H1 (cell line): Measurements from ENCODE around the gene RBM19. TPM values are rescaled to one million over a fixed set of nuclear protein-coding genes. Genes with fewer than 3 reads are reported as not detected.

Experiments
- CTCF ChIA-PET: fragments of 300-600 bp; sonication (Branson Sonifier 250); formaldehyde crosslinking; loops from one replicate; lab custom pipeline; 2021; ENCODE audit not compliant: partially characterized antibody; lab: Charles Lee
- POLR2A ChIA-PET: fragments of 300-600 bp; sonication (Branson Sonifier 250); formaldehyde crosslinking; loops from one replicate; lab custom pipeline; 2021; ENCODE audit warnings: inconsistent platforms; ENCODE audit not compliant: partially characterized antibody; lab: Charles Lee
- DNase-seq, 2 experiments: peaks; one replicate each; pipeline versions ENCODE4 v3.0.0 to v3.0.0-alpha.2; 2010 to 2022; ENCODE audit warnings: low spot score in 2 of 2, low read depth in 1 of 2, mixed read lengths in 1 of 2
- FAIRE-seq: peaks from 2 replicates; lab custom pipeline; 2011; peaks lifted over from hg19 to GRCh38; lab: Jason Lieb, UNC
- H2AFZ ChIP-seq: 2 replicates; pipeline ENCODE4 v1.8.1; 2012; ENCODE audit warnings: low read length, inconsistent platforms
- H2AK5ac ChIP-seq: 2 replicates; pipeline ENCODE4 v1.6.1; 2013; ENCODE audit warnings: low read depth, low read length
- H2BK120ac ChIP-seq: replicated peaks from 2 replicates; pipeline ENCODE3; 2013; ENCODE audit warnings: low read depth, low read length, inconsistent platforms
- H2BK12ac ChIP-seq: 2 replicates; pipeline ENCODE4 v1.6.1; 2013; ENCODE audit warnings: low read depth, low read length
- H2BK15ac ChIP-seq: 2 replicates; pipeline ENCODE4 v1.6.1; 2013; ENCODE audit warnings: low read length
- H2BK20ac ChIP-seq: 2 replicates; pipeline ENCODE4 v1.6.1; 2013; ENCODE audit warnings: low read length
- H2BK5ac ChIP-seq: 2 replicates; pipeline ENCODE4 v1.6.1; 2013; ENCODE audit warnings: low read depth, low read length
- H3K14ac ChIP-seq: 2 replicates; pipeline ENCODE4 v1.6.1; 2013; ENCODE audit warnings: inconsistent platforms; ENCODE audit not compliant: insufficient read length
- H3K18ac ChIP-seq: 2 replicates; pipeline ENCODE4 v1.6.1; 2013; ENCODE audit warnings: low read length; ENCODE audit errors: extremely low read depth
- H3K23ac ChIP-seq: 2 replicates; pipeline ENCODE4 v1.6.1; 2013; ENCODE audit warnings: inconsistent platforms; ENCODE audit not compliant: insufficient read length
- H3K23me2 ChIP-seq: 2 replicates; pipeline ENCODE4 v1.6.1; 2013; ENCODE audit warnings: low read depth, low read length
- H3K27ac ChIP-seq: 2 replicates; pipeline ENCODE4 v1.6.1; 2011; ENCODE audit warnings: low read depth, low read length, inconsistent platforms
- H3K27me3 ChIP-seq, 4 experiments: replicated peaks in 1 of 4; 1 replicate in 1 of 4; 2 replicates in 3 of 4; pipeline versions ENCODE4 v1.6.1 to v1.8.1; 2011 to 2013; ENCODE audit warnings: low read length in 3 of 4, mild to moderate bottlenecking in 3 of 4, inconsistent platforms in 2 of 4, mixed read lengths in 2 of 4, moderate library complexity in 1 of 4; ENCODE audit not compliant: control insufficient read depth in 3 of 4, insufficient read depth in 3 of 4; ENCODE audit errors: extremely low read depth in 1 of 4
- H3K36me3 ChIP-seq, 4 experiments: 2 replicates each; pipeline versions ENCODE4 v1.6.1 to v1.8.1; 2011 to 2013; ENCODE audit warnings: mild to moderate bottlenecking in 4 of 4, low read length in 3 of 4, moderate library complexity in 2 of 4, control low read depth in 1 of 4, inconsistent platforms in 1 of 4; ENCODE audit not compliant: insufficient read depth in 4 of 4, control insufficient read depth in 2 of 4
- H3K4ac ChIP-seq: replicated peaks from 2 replicates; pipeline ENCODE3; 2013; ENCODE audit warnings: low read length, low read depth, mixed read lengths, inconsistent platforms; ENCODE audit not compliant: insufficient read length
- H3K4me1 ChIP-seq, 4 experiments: replicated peaks in 1 of 4; 1 replicate in 1 of 4; 2 replicates in 3 of 4; pipeline versions ENCODE4 v1.6.1 to v1.8.1; 2011 to 2013; ENCODE audit warnings: low read length in 3 of 4, inconsistent platforms in 2 of 4, mixed read lengths in 1 of 4; ENCODE audit not compliant: insufficient read depth in 4 of 4, control insufficient read depth in 3 of 4
- H3K4me2 ChIP-seq, 2 experiments: 2 replicates each; pipeline versions ENCODE4 v1.6.1 to v1.8.1; 2011 to 2013; ENCODE audit warnings: low read depth in 2 of 2, low read length in 2 of 2, control low read depth in 1 of 2, inconsistent platforms in 1 of 2, mild to moderate bottlenecking in 1 of 2; ENCODE audit not compliant: insufficient read depth in 1 of 2
- H3K4me3 ChIP-seq, 4 experiments: fragments of 200-600, 300-600 bp in 1 of 4; sonication (generic), shearing (Covaris generic), sonication (Bioruptor Twin) in 1 of 4; 2 replicates each; pipeline versions ENCODE4 v1.5.1 to v1.8.1; 2011 to 2016; ENCODE audit warnings: low read length in 4 of 4, low read depth in 3 of 4, control low read depth in 2 of 4, inconsistent platforms in 2 of 4, mild to moderate bottlenecking in 2 of 4, mixed read lengths in 1 of 4, moderate library complexity in 1 of 4; ENCODE audit not compliant: insufficient read depth in 2 of 4; ENCODE audit errors: extremely low read depth in 1 of 4
- H3K56ac ChIP-seq: replicated peaks from 2 replicates; pipeline ENCODE3; 2013; ENCODE audit warnings: low read depth, mild to moderate bottlenecking, mixed read lengths, low read length, inconsistent platforms; ENCODE audit not compliant: insufficient read length
- H3K79me1 ChIP-seq: 2 replicates; pipeline ENCODE4 v1.6.1; 2013; ENCODE audit warnings: low read depth, low read length, control low read depth
- H3K79me2 ChIP-seq, 2 experiments: 2 replicates each; pipeline versions ENCODE4 v1.6.1 to v1.8.1; 2012 to 2013; ENCODE audit warnings: low read length in 2 of 2, mild to moderate bottlenecking in 2 of 2, inconsistent platforms in 1 of 2; ENCODE audit not compliant: insufficient read depth in 2 of 2, control insufficient read depth in 1 of 2
- H3K9ac ChIP-seq, 4 experiments: replicated peaks in 1 of 4; 1 replicate in 1 of 4; 2 replicates in 3 of 4; pipeline versions ENCODE4 v1.6.1 to v1.8.1; 2011 to 2013; ENCODE audit warnings: low read depth in 3 of 4, low read length in 3 of 4, control low read depth in 2 of 4, mild to moderate bottlenecking in 2 of 4, moderate library complexity in 2 of 4, inconsistent platforms in 1 of 4; ENCODE audit errors: extremely low read depth in 1 of 4
- H3K9me3 ChIP-seq, 2 experiments: 2 replicates each; pipeline versions ENCODE4 v1.6.1 to v1.8.1; 2012 to 2013; ENCODE audit warnings: mild to moderate bottlenecking in 2 of 2, moderate library complexity in 2 of 2, control low read depth in 1 of 2, inconsistent platforms in 1 of 2, low read depth in 1 of 2, low read length in 1 of 2, mixed read lengths in 1 of 2; ENCODE audit not compliant: insufficient read depth in 2 of 2
- H4K20me1 ChIP-seq, 2 experiments: replicated peaks in 1 of 2; 2 replicates each; pipeline versions ENCODE3 to v1.8.1; 2011 to 2013; ENCODE audit warnings: inconsistent platforms in 2 of 2, low read length in 2 of 2, mild to moderate bottlenecking in 1 of 2; ENCODE audit not compliant: insufficient read depth in 2 of 2, control insufficient read depth in 1 of 2
- H4K5ac ChIP-seq: 2 replicates; pipeline ENCODE4 v1.6.1; 2013; ENCODE audit warnings: low read length, low read depth, mixed read lengths, inconsistent platforms; ENCODE audit not compliant: insufficient read length
- H4K8ac ChIP-seq: 2 replicates; pipeline ENCODE4 v1.8.0; 2013; ENCODE audit warnings: mild to moderate bottlenecking, moderate library complexity, low read length, inconsistent platforms; ENCODE audit not compliant: insufficient read depth; ENCODE audit errors: extremely low read depth
- H4K91ac ChIP-seq: replicated peaks from 2 replicates; pipeline ENCODE3; 2013; ENCODE audit warnings: low read length, mixed read lengths, inconsistent platforms; ENCODE audit not compliant: insufficient read length
- CHD2 ChIP-seq: IDR thresholded peaks from 2 replicates; pipeline ENCODE4 v1.6.1; 2012; ENCODE audit warnings: low read length, improper control_type of control experiment
- CTCF ChIP-seq, 3 experiments: IDR thresholded peaks; 1 replicate in 2 of 3; 2 replicates in 1 of 3; pipeline versions ENCODE4 v1.5.1 to v1.6.1; 2011; ENCODE audit warnings: low read length in 3 of 3, mild to moderate bottlenecking in 3 of 3, inconsistent platforms in 2 of 3, low read depth in 1 of 3, moderate library complexity in 1 of 3; ENCODE audit not compliant: insufficient read depth in 1 of 3; ENCODE audit errors: control extremely low read depth in 1 of 3
- EZH2 ChIP-seq: fragments of 200-600 bp; sonication (generic); IDR thresholded peaks from 2 replicates; pipeline ENCODE4 v1.7.1; 2012; ENCODE audit warnings: low read depth, mild to moderate bottlenecking, moderate library complexity, low read length, inconsistent platforms; ENCODE audit not compliant: severe bottlenecking
- HDAC2 ChIP-seq, 2 experiments: fragments of 300-600 bp in 1 of 2; sonication (generic) in 1 of 2; IDR thresholded peaks; 2 replicates each; pipeline ENCODE4 v1.6.1; 2011 to 2012; ENCODE audit warnings: low read depth in 2 of 2, low read length in 2 of 2, mild to moderate bottlenecking in 2 of 2, moderate library complexity in 2 of 2, borderline replicate concordance in 1 of 2, inconsistent platforms in 1 of 2
- HDAC6 ChIP-seq: IDR thresholded peaks from one replicate; pipeline ENCODE4 v1.7.1; 2012; ENCODE audit warnings: low read depth, mild to moderate bottlenecking, inconsistent platforms, low read length, moderate library complexity
- PHF8 ChIP-seq: fragments of 200-600 bp; sonication (generic); conservative IDR thresholded peaks from 2 replicates; pipeline ENCODE4 v1.7.1; 2012; ENCODE audit warnings: low read depth, mild to moderate bottlenecking, inconsistent platforms, low read length, moderate library complexity
- RAD21 ChIP-seq, 2 experiments: IDR thresholded peaks in 1 of 2; conservative IDR thresholded peaks in 1 of 2; 2 replicates each; pipeline ENCODE4 v1.6.1; 2011; ENCODE audit warnings: low read depth in 2 of 2, low read length in 2 of 2, improper control_type of control experiment in 1 of 2, inconsistent platforms in 1 of 2, mild to moderate bottlenecking in 1 of 2, moderate library complexity in 1 of 2
- RFX5 ChIP-seq: IDR thresholded peaks from 2 replicates; pipeline ENCODE4 v1.6.1; 2011; ENCODE audit warnings: low read depth, low read length, improper control_type of control experiment, borderline replicate concordance
- SIN3A ChIP-seq, 2 experiments: IDR thresholded peaks in 1 of 2; conservative IDR thresholded peaks in 1 of 2; 2 replicates each; pipeline ENCODE4 v1.6.1; 2011 to 2012; ENCODE audit warnings: low read length in 2 of 2, improper control_type of control experiment in 1 of 2, low read depth in 1 of 2, mild to moderate bottlenecking in 1 of 2
- TEAD4 ChIP-seq: IDR thresholded peaks from 2 replicates; pipeline ENCODE4 v1.6.1; 2012; ENCODE audit warnings: low read depth, low read length, inconsistent platforms, mixed read lengths
- YY1 ChIP-seq: IDR thresholded peaks from 2 replicates; pipeline ENCODE4 v1.6.1; 2011; ENCODE audit warnings: low read depth, mild to moderate bottlenecking, low read length
- WGBS, 2 experiments: shearing (Covaris generic) in 1 of 2; methylation state at CpG; one replicate each; pipeline versions ENCODE4 v1.1.6 to v1.1.7; 2013 to 2015; ENCODE audit warnings: low lambda C conversion rate in 2 of 2, mixed read lengths in 2 of 2, inconsistent platforms in 1 of 2, low coverage in 1 of 2, missing lambda C conversion rate in 1 of 2; ENCODE audit not compliant: insufficient replicate concordance in 2 of 2, insufficient coverage in 1 of 2, insufficient read length in 1 of 2; ENCODE audit errors: extremely low coverage in 1 of 2, missing lambda C conversion rate in 1 of 2; 5-methylcytosine and 5-hydroxymethylcytosine counted together
- polyA plus RNA-seq, 7 experiments: library from polyadenylated mRNA; depleted of rRNA in 3 of 7; stranded (reverse) in 5 of 7; unstranded in 2 of 7; fragments of >200 nt in 5 of 7; fragments of 200-250 nt in 2 of 7; gene quantifications; 1 replicate in 5 of 7; 2 replicates in 1 of 7; 4 replicates in 1 of 7; pipeline versions ENCODE4 v1.2.1 to v1.2.3, GENCODE V29; 2011 to 2013; ENCODE audit warnings: missing spikeins in 2 of 7, mixed read lengths in 2 of 7
- total RNA-seq: library from RNA; stranded (reverse); fragmentation: NEBNext Ultra II Directional; extraction: Animal tissue kit (Norgen Biotek cat#: 25700); gene quantifications from 2 replicates; pipeline ENCODE4 v1.2.1, GENCODE V29; 2021

The RBM19 gene
- total and polyA plus RNA-seq, 2 of the 8 experiments (the other 6 are each of a cell fraction or from before 2014, with no cell fraction given) = 23.4 to 61.9 TPM

GRCh38 chr12:113988976-113989375 lies 22.9 kb upstream of the RBM19 start:
- peaks cover 0 to 2% (median under 1%) of the 10 kb centered on the region in 4 experiments; a peak in 2 of 7 replicates for H3K27me3 ChIP-seq
- no peaks in the 10 kb centered on the region for H3K9me3 ChIP-seq
- H4K91ac ChIP-seq = no peak overlapping the region
- no peak overlapping the region for H3K4me3 ChIP-seq
- H3K9ac ChIP-seq = no peak overlapping the region
- no peaks in the 10 kb centered on the region for H3K36me3 ChIP-seq
- no peak overlapping the region for H3K18ac ChIP-seq
- no peaks in the 10 kb centered on the region for H4K20me1 ChIP-seq
- H3K4ac ChIP-seq = no peak overlapping the region
- no peak overlapping the region for H2BK12ac ChIP-seq
- no peak overlapping the region for H4K5ac ChIP-seq
- no peak for FAIRE-seq
- H3K14ac ChIP-seq = no peak overlapping the region
- H3K79me1 ChIP-seq = no peaks in the 10 kb centered on the region
- ChIA-PET CTCF (interaction anchor here (0.8 to 1.4 kb wide), 3 partner anchors 8 to 141 kb away, joined by 4 to 6 read pairs (median 4); partner anchors contain the start of gene RBM19), POLR2A (no interaction called here)
- no peak overlapping the region for H3K56ac ChIP-seq
- no peak overlapping the region for H2BK5ac ChIP-seq
- no peaks in the 10 kb centered on the region for H3K4me1 ChIP-seq
- no peak overlapping the region for H2BK20ac ChIP-seq
- H3K23me2 ChIP-seq = no peaks in the 10 kb centered on the region
- H4K8ac ChIP-seq = no peak overlapping the region
- 89% methylated on average over 4 of the region's 4 CpGs; no CpG with 5 or more reads in 1 of the 2 experiments for WGBS, 2 experiments
- DNase-seq = no peak
- H2BK120ac ChIP-seq = no peak overlapping the region
- no peak overlapping the region for H2AFZ ChIP-seq
- no peak overlapping the region for H2BK15ac ChIP-seq
- no peak overlapping the region for H2AK5ac ChIP-seq
- H3K23ac ChIP-seq = no peak overlapping the region
- no peaks in the 10 kb centered on the region for H3K79me2 ChIP-seq
- H3K4me2 ChIP-seq = no peak overlapping the region
- H3K27ac ChIP-seq = no peak overlapping the region
- no peak for TF ChIP-seq HDAC6
- TF ChIP-seq RFX5 = no peak
- TF ChIP-seq CTCF (IDR thresholded peaks at IDR 0.05; ENCODE audit: control extremely low read depth in 1 of 3, insufficient read depth in 1 of 3, low read depth in 1 of 3, low read length in 3 of 3) = no peak
- no peak for TF ChIP-seq HDAC2 (IDR thresholded peaks at IDR 0.05; ENCODE audit: borderline replicate concordance in 1 of 2, low read depth in 2 of 2, low read length in 2 of 2)
- TF ChIP-seq PHF8 = no peak
- TF ChIP-seq CHD2 = no peak
- no peak for TF ChIP-seq EZH2
- no peak for TF ChIP-seq TEAD4
- TF ChIP-seq RAD21 (IDR thresholded peaks at IDR 0.05 in 1 of 2, conservative IDR thresholded peaks at IDR 0.05 in 1 of 2; ENCODE audit: low read depth in 2 of 2, low read length in 2 of 2) = no peak
- TF ChIP-seq SIN3A (conservative IDR thresholded peaks at IDR 0.05 in 1 of 2, IDR thresholded peaks at IDR 0.05 in 1 of 2; ENCODE audit: low read depth in 1 of 2, low read length in 2 of 2) = no peak
- TF ChIP-seq YY1 = no peak
